HCT116 (cell line): ENCODE measurements around the gene BICRAL. TPM values are rescaled to one million over a fixed set of nuclear protein-coding genes. Genes with fewer than 3 reads are reported as not detected.

Experiments used
- ATAC-seq: fragments of 200-7000 bp; cut with Tn5 transposase; 2 replicates; pipeline ENCODE4 v1.9.1; 2020; ENCODE audit warnings: mild to moderate bottlenecking, moderate library complexity
- BruUV-seq: library from RNA; stranded (reverse); fragments of 400-500 nt; replicated peaks from 2 replicates; lab custom pipeline; 2021; lab: Mats Ljungman, UMichigan
- CTCF ChIA-PET: fragments of 300-600 bp; sonication (Branson Sonifier 250); formaldehyde crosslinking; loops from one replicate; lab custom pipeline; 2021; ENCODE audit warnings: antibody characterized with exemption; lab: Charles Lee
- POLR2A ChIA-PET: fragments of 300-600, 350-600 bp; sonication (Branson Sonifier 250); formaldehyde crosslinking; loops from one replicate; lab custom pipeline; 2021; ENCODE audit warnings: antibody characterized with exemption; lab: Charles Lee
- RAD21 ChIA-PET, 2 experiments: fragments of 300-600 bp; sonication (Branson Sonifier 250); formaldehyde crosslinking; loops; one replicate each; lab custom pipeline; 2023; ENCODE audit warnings: low total read pairs in 2 of 2; ENCODE audit not compliant: uncharacterized antibody in 2 of 2, unreplicated experiment in 2 of 2, low non-redundant PET in 1 of 2; lab: Charles Lee
- DNase-seq: peaks from one replicate; pipeline ENCODE4 v3.0.0-alpha.2; 2010; ENCODE audit warnings: low read depth, low spot score
- H2AFZ ChIP-seq: fragments of 200-600 bp; shearing (Covaris generic), sonication (generic); 2 replicates; pipeline ENCODE4 v1.6.1; 2017; ENCODE audit warnings: low read depth, mixed run types, mixed read lengths, antibody characterized with exemption, low read length; ENCODE audit not compliant: poor library complexity, severe bottlenecking
- H3K27ac ChIP-seq: 2 replicates; pipeline ENCODE4 v1.5.1; 2012; ENCODE audit warnings: low read depth, low read length
- H3K27me3 ChIP-seq: fragments of 200-600 bp; sonication (generic); 2 replicates; pipeline ENCODE4 v1.6.1; 2016; ENCODE audit warnings: mixed run types, low read length, mixed read lengths; ENCODE audit not compliant: insufficient read depth
- H3K36me3 ChIP-seq, 2 experiments: fragments of 200-500 bp in 1 of 2; fragments of 200-600 bp in 1 of 2; sonication (Bioruptor generic) in 1 of 2; sonication (generic) in 1 of 2; 2 replicates each; pipeline versions ENCODE4 v1.5.1 to v1.6.1; 2014 to 2016; ENCODE audit warnings: low read length in 2 of 2, inconsistent platforms in 1 of 2, mixed read lengths in 1 of 2, mixed run types in 1 of 2; ENCODE audit not compliant: insufficient read depth in 2 of 2, control insufficient read depth in 1 of 2
- H3K4me1 ChIP-seq, 2 experiments: fragments of 200-600 bp in 1 of 2; sonication (generic) in 1 of 2; 2 replicates each; pipeline versions ENCODE4 v1.5.1 to v1.6.1; 2012 to 2017; ENCODE audit warnings: low read length in 2 of 2, inconsistent platforms in 1 of 2, mild to moderate bottlenecking in 1 of 2, mixed read lengths in 1 of 2, mixed run types in 1 of 2, moderate library complexity in 1 of 2; ENCODE audit not compliant: insufficient read depth in 2 of 2, control insufficient read depth in 1 of 2
- H3K4me2 ChIP-seq: fragments of 200-600 bp; sonication (generic); 2 replicates; pipeline ENCODE4 v1.6.1; 2017; ENCODE audit warnings: mixed run types, low read length, mixed read lengths
- H3K4me3 ChIP-seq, 2 experiments: fragments of 200-600 bp in 1 of 2; sonication (generic) in 1 of 2; replicated peaks in 1 of 2; 2 replicates each; pipeline ENCODE4 v1.5.1; 2011 to 2016; ENCODE audit warnings: low read length in 2 of 2, control low read depth in 1 of 2, low read depth in 1 of 2, mild to moderate bottlenecking in 1 of 2, mixed read lengths in 1 of 2, mixed run types in 1 of 2
- H3K79me2 ChIP-seq: fragments of 200-600 bp; sonication (generic); 2 replicates; pipeline ENCODE4 v1.6.1; 2017; ENCODE audit warnings: mild to moderate bottlenecking, mixed run types, low read length, moderate library complexity, mixed read lengths; ENCODE audit not compliant: insufficient read depth
- H3K9ac ChIP-seq: fragments of 200-600 bp; sonication (generic); 2 replicates; pipeline ENCODE4 v1.6.1; 2016; ENCODE audit warnings: low read length, mixed read lengths
- H3K9me2 ChIP-seq: fragments of 200-600 bp; sonication (generic), shearing (Covaris generic); 2 replicates; pipeline ENCODE4 v1.6.1; 2017; ENCODE audit warnings: mixed run types, mild to moderate bottlenecking, moderate library complexity; ENCODE audit not compliant: insufficient read depth
- H3K9me3 ChIP-seq, 2 experiments: fragments of 200-500 bp in 1 of 2; fragments of 200-600 bp in 1 of 2; sonication (Bioruptor generic) in 1 of 2; sonication (generic) in 1 of 2; 2 replicates each; pipeline ENCODE4 v1.6.1; 2014 to 2017; ENCODE audit warnings: low read length in 2 of 2, mixed read lengths in 2 of 2, inconsistent platforms in 1 of 2, low read depth in 1 of 2, mild to moderate bottlenecking in 1 of 2, mixed run types in 1 of 2, moderate library complexity in 1 of 2; ENCODE audit not compliant: control insufficient read depth in 1 of 2, insufficient read depth in 1 of 2
- H4K20me1 ChIP-seq: fragments of 200-600 bp; sonication (generic), shearing (Covaris generic); 2 replicates; pipeline ENCODE4 v1.6.1; 2017; ENCODE audit warnings: mixed run types, mild to moderate bottlenecking, moderate library complexity; ENCODE audit not compliant: insufficient read depth
- CBX3 ChIP-seq: IDR thresholded peaks from 2 replicates; pipeline ENCODE4 v1.6.1; 2012; ENCODE audit warnings: low read depth
- POLR2A ChIP-seq: IDR thresholded peaks from 2 replicates; pipeline ENCODE4 v1.7.0; 2011; ENCODE audit warnings: borderline replicate concordance; ENCODE audit not compliant: insufficient read depth, insufficient read length; ENCODE audit errors: extremely low read depth
- YY1 ChIP-seq: IDR thresholded peaks from 2 replicates; pipeline ENCODE4 v1.6.1; 2011; ENCODE audit warnings: low read length, low read depth, moderate library complexity, mild to moderate bottlenecking; ENCODE audit not compliant: insufficient replicate concordance; ENCODE audit errors: extremely low read depth
- ZFX ChIP-seq: fragments of 450-650 bp; IDR thresholded peaks from 2 replicates; pipeline ENCODE4 v1.6.1; 2017
- intact Hi-C: fragments of 100-400 bp; cut with micrococcal nuclease; formaldehyde crosslinking; loops from 2 replicates; pipeline ENCODE4 v1.10.0; 2022
- total RNA-seq: library from RNA; stranded (reverse); gene quantifications from one replicate; pipeline ENCODE4 v1.2.1, GENCODE V29; 2021; ENCODE audit not compliant: unreplicated experiment
- TF ChIP-seq, protein P1 (sequence below): IDR thresholded peaks from 2 replicates; pipeline ENCODE4 v1.6.1; 2012; ENCODE audit warnings: low read depth
- TF ChIP-seq, protein P2 (sequence below): IDR thresholded peaks from 2 replicates; pipeline ENCODE4 v1.6.1; 2011; ENCODE audit warnings: mild to moderate bottlenecking, low read length, moderate library complexity; ENCODE audit not compliant: insufficient replicate concordance; ENCODE audit errors: extremely low read depth
- TF ChIP-seq, protein P3 (sequence below), 3 experiments: fragments of 200-600 bp in 1 of 3; sonication (generic) in 1 of 3; IDR thresholded peaks in 2 of 3; conservative IDR thresholded peaks in 1 of 3; 2 replicates each; pipeline ENCODE4 v1.5.1; 2012 to 2017; ENCODE audit warnings: low read depth in 2 of 3, low read length in 2 of 3, antibody characterized with exemption in 1 of 3, borderline replicate concordance in 1 of 3, control low read depth in 1 of 3, mild to moderate bottlenecking in 1 of 3, mixed read lengths in 1 of 3, mixed run types in 1 of 3, moderate library complexity in 1 of 3; ENCODE audit not compliant: insufficient read depth in 1 of 3
- TF ChIP-seq, protein P4 (sequence below): IDR thresholded peaks from 2 replicates; pipeline ENCODE4 v1.6.1; 2012

Gene BICRAL
- total RNA-seq, 1 experiment from 2014 or later = 14.9 TPM

DNA sequence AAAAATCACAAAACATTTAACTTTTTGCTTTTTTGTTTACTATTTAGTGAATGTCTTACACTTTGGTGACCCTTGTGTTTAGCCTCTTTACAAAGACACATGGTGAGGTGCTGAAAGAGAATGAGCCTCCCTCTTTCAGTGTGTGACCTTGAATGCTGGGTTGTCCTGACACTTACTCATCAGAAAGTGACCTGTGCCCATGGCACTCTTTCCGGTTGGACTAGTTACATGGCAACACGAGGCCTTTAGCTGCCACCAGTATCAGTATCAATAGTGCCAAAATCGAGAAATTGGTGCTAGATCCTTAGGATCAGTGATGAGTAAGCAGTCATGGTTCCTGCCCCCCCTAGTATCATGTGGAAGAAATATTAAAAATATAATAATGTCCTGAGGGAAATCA, 95.8 kb downstream of the BICRAL start:
- H3K36me3 ChIP-seq = peaks cover 0 to 13% of the 10 kb centered on the region in 2 experiments; a peak in 3 of 4 replicates
- H3K9me2 ChIP-seq = no peaks in the 10 kb centered on the region
- RAD21 ChIA-PET = interaction anchor here (0.6 to 0.7 kb wide), 2 partner anchors 132 to 170 kb away, joined by 3 read pairs; partner anchors contain the start of gene TBCC (in 1 of the 2)
- H3K79me2 ChIP-seq = peaks cover 30% of the 10 kb centered on the region
- no peak overlapping the region for H3K27ac ChIP-seq
- no peak overlapping the region for H2AFZ ChIP-seq
- H3K9me3 ChIP-seq = no peaks in the 10 kb centered on the region
- no peak overlapping the region for H3K4me2 ChIP-seq
- intact Hi-C loops = loop anchor here (1.0 to 10.0 kb wide), 5 partner anchors 131 to 653 kb away; partner anchors contain the start of gene TBCC
- CTCF ChIA-PET = interaction anchor here (1.4 to 2.2 kb wide), 3 partner anchors 185 to 216 kb away, joined by 3 to 19 read pairs (median 5); no protein-coding TSS in a partner anchor
- H3K27me3 ChIP-seq = no peaks in the 10 kb centered on the region
- no peak for TF ChIP-seq POLR2A
- no peak for TF ChIP-seq ZFX
- TF ChIP-seq, protein P1, sequence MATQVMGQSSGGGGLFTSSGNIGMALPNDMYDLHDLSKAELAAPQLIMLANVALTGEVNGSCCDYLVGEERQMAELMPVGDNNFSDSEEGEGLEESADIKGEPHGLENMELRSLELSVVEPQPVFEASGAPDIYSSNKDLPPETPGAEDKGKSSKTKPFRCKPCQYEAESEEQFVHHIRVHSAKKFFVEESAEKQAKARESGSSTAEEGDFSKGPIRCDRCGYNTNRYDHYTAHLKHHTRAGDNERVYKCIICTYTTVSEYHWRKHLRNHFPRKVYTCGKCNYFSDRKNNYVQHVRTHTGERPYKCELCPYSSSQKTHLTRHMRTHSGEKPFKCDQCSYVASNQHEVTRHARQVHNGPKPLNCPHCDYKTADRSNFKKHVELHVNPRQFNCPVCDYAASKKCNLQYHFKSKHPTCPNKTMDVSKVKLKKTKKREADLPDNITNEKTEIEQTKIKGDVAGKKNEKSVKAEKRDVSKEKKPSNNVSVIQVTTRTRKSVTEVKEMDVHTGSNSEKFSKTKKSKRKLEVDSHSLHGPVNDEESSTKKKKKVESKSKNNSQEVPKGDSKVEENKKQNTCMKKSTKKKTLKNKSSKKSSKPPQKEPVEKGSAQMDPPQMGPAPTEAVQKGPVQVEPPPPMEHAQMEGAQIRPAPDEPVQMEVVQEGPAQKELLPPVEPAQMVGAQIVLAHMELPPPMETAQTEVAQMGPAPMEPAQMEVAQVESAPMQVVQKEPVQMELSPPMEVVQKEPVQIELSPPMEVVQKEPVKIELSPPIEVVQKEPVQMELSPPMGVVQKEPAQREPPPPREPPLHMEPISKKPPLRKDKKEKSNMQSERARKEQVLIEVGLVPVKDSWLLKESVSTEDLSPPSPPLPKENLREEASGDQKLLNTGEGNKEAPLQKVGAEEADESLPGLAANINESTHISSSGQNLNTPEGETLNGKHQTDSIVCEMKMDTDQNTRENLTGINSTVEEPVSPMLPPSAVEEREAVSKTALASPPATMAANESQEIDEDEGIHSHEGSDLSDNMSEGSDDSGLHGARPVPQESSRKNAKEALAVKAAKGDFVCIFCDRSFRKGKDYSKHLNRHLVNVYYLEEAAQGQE = no peak
- TF ChIP-seq, protein P2, sequence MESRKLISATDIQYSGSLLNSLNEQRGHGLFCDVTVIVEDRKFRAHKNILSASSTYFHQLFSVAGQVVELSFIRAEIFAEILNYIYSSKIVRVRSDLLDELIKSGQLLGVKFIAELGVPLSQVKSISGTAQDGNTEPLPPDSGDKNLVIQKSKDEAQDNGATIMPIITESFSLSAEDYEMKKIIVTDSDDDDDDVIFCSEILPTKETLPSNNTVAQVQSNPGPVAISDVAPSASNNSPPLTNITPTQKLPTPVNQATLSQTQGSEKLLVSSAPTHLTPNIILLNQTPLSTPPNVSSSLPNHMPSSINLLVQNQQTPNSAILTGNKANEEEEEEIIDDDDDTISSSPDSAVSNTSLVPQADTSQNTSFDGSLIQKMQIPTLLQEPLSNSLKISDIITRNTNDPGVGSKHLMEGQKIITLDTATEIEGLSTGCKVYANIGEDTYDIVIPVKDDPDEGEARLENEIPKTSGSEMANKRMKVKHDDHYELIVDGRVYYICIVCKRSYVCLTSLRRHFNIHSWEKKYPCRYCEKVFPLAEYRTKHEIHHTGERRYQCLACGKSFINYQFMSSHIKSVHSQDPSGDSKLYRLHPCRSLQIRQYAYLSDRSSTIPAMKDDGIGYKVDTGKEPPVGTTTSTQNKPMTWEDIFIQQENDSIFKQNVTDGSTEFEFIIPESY = no peak
- no peak for TF ChIP-seq CBX3
- TF ChIP-seq YY1 = no peak
- TF ChIP-seq, protein P3, sequence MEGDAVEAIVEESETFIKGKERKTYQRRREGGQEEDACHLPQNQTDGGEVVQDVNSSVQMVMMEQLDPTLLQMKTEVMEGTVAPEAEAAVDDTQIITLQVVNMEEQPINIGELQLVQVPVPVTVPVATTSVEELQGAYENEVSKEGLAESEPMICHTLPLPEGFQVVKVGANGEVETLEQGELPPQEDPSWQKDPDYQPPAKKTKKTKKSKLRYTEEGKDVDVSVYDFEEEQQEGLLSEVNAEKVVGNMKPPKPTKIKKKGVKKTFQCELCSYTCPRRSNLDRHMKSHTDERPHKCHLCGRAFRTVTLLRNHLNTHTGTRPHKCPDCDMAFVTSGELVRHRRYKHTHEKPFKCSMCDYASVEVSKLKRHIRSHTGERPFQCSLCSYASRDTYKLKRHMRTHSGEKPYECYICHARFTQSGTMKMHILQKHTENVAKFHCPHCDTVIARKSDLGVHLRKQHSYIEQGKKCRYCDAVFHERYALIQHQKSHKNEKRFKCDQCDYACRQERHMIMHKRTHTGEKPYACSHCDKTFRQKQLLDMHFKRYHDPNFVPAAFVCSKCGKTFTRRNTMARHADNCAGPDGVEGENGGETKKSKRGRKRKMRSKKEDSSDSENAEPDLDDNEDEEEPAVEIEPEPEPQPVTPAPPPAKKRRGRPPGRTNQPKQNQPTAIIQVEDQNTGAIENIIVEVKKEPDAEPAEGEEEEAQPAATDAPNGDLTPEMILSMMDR (IDR thresholded peaks at IDR 0.05 in 2 of 3, conservative IDR thresholded peaks at IDR 0.05 in 1 of 3; ENCODE audit: borderline replicate concordance in 1 of 3, insufficient read depth in 1 of 3, low read depth in 2 of 3, low read length in 2 of 3) = no peak
- TF ChIP-seq, protein P4, sequence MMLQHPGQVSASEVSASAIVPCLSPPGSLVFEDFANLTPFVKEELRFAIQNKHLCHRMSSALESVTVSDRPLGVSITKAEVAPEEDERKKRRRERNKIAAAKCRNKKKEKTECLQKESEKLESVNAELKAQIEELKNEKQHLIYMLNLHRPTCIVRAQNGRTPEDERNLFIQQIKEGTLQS = no peak
- DNase-seq (no peak), ATAC-seq (no peak)
- H3K4me3 ChIP-seq = no peak overlapping the region
- POLR2A ChIA-PET = interaction anchor here (0.6 kb wide), 1 partner anchor 132 kb away, joined by 3 read pairs; the partner anchor contains the start of gene TBCC
- H3K4me1 ChIP-seq = peaks cover 0 to 18% of the 10 kb centered on the region in 2 experiments; a peak in 2 of 4 replicates
- BruUV-seq = no TSS peak
- H4K20me1 ChIP-seq = no peaks in the 10 kb centered on the region
- H3K9ac ChIP-seq = no peak overlapping the region
